GM10266 (cell line): Measurements from ENCODE around the gene PRKD2.

Source experiments
- DNase-seq: peaks from one replicate; pipeline ENCODE4 v3.0.0; 2012; ENCODE audit errors: extremely low spot score
- CTCF ChIP-seq: IDR thresholded peaks from 2 replicates; pipeline ENCODE4 v1.5.1; 2012; ENCODE audit warnings: mild to moderate bottlenecking, low read depth; ENCODE audit not compliant: control insufficient read depth, insufficient read depth; ENCODE audit errors: missing control alignments

Gene PRKD2

GRCh38 chr19:46759206-46759605 lies 42.3 kb upstream of the PRKD2 start:
- no peak for DNase-seq
- TF ChIP-seq CTCF: no peak

- TF ChIP-seq CTCF: no peak
- DNase-seq: no peak
These were observed 39.6 kb upstream of the PRKD2 start for GRCh38 chr19:46756544-46756888.

DNA sequence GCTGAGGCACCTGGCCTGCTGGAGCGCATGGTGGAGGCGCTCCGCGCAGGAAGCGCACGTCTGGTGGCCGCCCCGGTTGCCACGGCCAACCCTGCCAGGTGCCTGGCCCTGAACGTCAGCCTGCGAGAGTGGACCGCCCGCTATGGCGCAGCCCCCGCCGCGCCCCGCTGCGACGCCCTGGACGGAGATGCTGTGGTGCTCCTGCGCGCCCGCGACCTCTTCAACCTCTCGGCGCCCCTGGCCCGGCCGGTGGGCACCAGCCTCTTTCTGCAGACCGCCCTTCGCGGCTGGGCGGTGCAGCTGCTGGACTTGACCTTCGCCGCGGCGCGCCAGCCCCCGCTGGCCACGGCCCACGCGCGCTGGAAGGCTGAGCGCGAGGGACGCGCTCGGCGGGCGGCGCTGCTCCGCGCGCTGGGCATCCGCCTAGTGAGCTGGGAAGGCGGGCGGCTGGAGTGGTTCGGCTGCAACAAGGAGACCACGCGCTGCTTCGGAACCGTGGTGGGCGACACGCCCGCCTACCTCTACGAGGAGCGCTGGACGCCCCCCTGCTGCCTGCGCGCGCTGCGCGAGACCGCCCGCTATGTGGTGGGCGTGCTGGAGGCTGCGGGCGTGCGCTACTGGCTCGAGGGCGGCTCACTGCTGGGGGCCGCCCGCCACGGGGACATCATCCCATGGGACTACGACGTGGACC lies 39.1 kb upstream of the PRKD2 start:
- TF ChIP-seq CTCF: no peak
- no peak for DNase-seq

DNA sequence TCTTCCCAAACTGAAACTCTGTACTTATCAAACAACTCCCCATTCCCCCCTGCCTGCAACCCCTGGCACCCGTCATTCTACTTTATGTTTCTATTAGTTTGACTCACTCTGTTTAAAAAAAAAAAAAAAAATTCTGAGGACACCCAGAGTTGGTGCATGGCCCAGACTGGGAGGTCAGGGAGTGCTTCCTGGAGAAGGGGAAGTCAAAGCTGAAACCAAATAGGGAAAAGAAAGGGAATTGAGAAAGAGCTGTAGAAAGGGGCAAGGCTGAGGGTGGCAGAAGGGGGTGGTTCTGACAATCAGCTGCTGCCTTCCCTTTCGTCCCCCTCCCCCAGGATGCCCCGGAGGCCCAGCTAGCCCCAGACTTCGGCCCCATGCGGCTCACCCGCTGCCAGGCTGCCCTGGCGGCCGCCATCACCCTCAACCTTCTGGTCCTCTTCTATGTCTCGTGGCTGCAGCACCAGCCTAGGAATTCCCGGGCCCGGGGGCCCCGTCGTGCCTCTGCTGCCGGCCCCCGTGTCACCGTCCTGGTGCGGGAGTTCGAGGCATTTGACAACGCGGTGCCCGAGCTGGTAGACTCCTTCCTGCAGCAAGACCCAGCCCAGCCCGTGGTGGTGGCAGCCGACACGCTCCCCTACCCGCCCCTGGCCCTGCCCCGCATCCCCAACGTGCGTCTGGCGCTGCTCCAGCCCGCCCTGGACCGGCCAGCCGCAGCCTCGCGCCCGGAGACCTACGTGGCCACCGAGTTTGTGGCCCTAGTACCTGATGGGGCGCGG lies 38.4 kb upstream of the PRKD2 start:
- no peak for DNase-seq
- TF ChIP-seq CTCF: no peak

GRCh38 chr19:46753420-46754155 lies 36.7 kb upstream of the PRKD2 start:
- peak; percentile 86 for DNase-seq
- peak; percentile 81 for TF ChIP-seq CTCF

DNA sequence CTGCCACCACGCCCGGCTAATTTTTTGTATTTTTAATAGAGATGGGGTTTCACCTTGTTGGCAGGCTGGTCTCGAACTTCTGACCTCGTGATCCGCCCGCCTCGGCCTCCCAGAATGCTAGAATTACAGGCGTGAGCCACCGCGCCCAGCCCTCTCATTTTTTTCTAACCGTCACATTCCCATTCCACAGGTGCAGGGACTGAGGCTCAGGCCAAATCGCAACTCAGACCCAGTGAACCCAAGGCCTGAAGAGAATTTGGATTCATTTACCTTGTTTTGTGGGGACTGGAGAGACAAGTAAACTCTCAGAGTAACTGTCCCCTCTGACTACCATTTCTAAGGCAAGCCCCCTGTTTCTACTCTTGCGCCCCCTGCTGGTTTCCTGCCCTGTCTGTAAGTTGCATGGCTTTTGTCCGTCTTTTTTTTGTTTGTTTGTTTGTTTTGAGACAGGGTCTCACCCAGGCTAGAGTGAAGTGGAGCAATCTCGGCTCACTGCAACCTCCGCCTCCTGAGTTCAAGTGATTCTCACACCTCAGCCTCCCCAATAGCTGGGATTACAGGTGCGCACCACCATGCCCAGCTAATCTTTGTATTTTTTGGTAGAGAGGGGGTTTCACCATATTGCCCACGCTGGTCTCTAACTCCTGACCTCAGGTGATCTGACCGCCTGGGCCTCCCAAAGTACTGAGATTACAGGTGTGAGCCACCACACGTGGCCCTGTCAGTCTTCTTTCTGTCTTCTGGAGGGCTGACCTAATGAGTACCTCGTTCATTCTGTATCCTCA lies 31.6 kb upstream of the PRKD2 start:
- peak; percentile 78 for DNase-seq

More for the DNA sequence above, 31.6 kb upstream of the PRKD2 start:
- peak; percentile 73 for TF ChIP-seq CTCF
